ENCODE measurements around the gene NEIL1.

- TF ChIP-seq CTCF (conservative IDR thresholded peaks at IDR 0.05 in 1 of 2, IDR thresholded peaks at IDR 0.05 in 1 of 2; ENCODE audit: low read depth in 1 of 2, low read length in 2 of 2) (no peak), EZH2 (IDR thresholded peaks at IDR 0.05; ENCODE audit: low read length, missing control alignments) (no peak)
Measured at GRCh38 chr15:75354454-75354853, 7.6 kb downstream of the NEIL1 start.

Measured in fibroblast of lung (primary cell).